Measurements from ENCODE around the gene BPIFB4.
"Not testable (repeated sequence)": the region's sequence is repeated elsewhere in the genome, so short reads cannot be mapped to it uniquely, and the experiment has no call there.

Gene BPIFB4

GRCh38 chr20:33104336-33104735 is 24.9 kb downstream of the BPIFB4 start:
- Histone ChIP-seq H2BK15ac (ENCODE audit: low read depth, poor library complexity, severe bottlenecking) (no peak overlapping the region), H3K36me3 (ENCODE audit: control insufficient read depth in 1 of 2, insufficient read depth in 2 of 2, low read depth in 1 of 2, low read length in 2 of 2) (no peaks in the 10 kb centered on the region), H2BK120ac (ENCODE audit: low read depth, low read length) (no peak overlapping the region), H3K23ac (ENCODE audit: low read length in 2 of 2) (no peak overlapping the region), H3K4me1 (ENCODE audit: control insufficient read depth, insufficient read depth, low read depth, low read length) (no peaks in the 10 kb centered on the region), H3K9ac (ENCODE audit: low read length) (no peak overlapping the region), H3K4me3 (ENCODE audit: insufficient read depth in 1 of 2, low read depth in 1 of 2, low read length in 2 of 2) (no peak overlapping the region), H3K79me1 (replicated peaks; ENCODE audit: low read length, poor library complexity, severe bottlenecking) (no peaks in the 10 kb centered on the region), H3K9me3 (ENCODE audit: control insufficient read depth, low read length) (no peaks in the 10 kb centered on the region), H3K27ac (ENCODE audit: low read length, poor library complexity, severe bottlenecking) (no peak overlapping the region), H2AFZ (ENCODE audit: low read depth, low read length) (no peak overlapping the region), H3K18ac (ENCODE audit: low read depth in 1 of 2, low read length in 2 of 2) (no peak overlapping the region), H2AK5ac (ENCODE audit: low read length, severe bottlenecking) (no peak overlapping the region), H3K4ac (ENCODE audit: low read depth in 1 of 2, low read length in 2 of 2) (no peak overlapping the region), H2BK5ac (ENCODE audit: low read depth, low read length, poor library complexity, severe bottlenecking) (no peak overlapping the region), H4K91ac (ENCODE audit: low read length) (no peak overlapping the region), H4K8ac (ENCODE audit: low read length) (no peak overlapping the region), H3K27me3 (ENCODE audit: control insufficient read depth in 1 of 2, insufficient read depth in 1 of 2, low read length in 2 of 2) (peaks cover 18 to 35% of the 10 kb centered on the region in 2 experiments), H3K4me2 (ENCODE audit: low read length, poor library complexity, severe bottlenecking) (no peak overlapping the region), H3K14ac (ENCODE audit: low read length in 2 of 2) (no peak overlapping the region), H2BK12ac (ENCODE audit: low read length in 2 of 2) (no peak overlapping the region)
- DNase-seq = no peak
- WGBS = 73% methylated on average over 3 of the region's 3 CpGs

GRCh38 chr20:33105316-33105924 is 26.0 kb downstream of the BPIFB4 start:
- Histone ChIP-seq H2AFZ (ENCODE audit: low read depth, low read length) (no peak overlapping the region), H3K9me3 (ENCODE audit: control insufficient read depth, low read length) (no peaks in the 10 kb centered on the region), H3K14ac (ENCODE audit: low read length in 2 of 2) (no peak overlapping the region), H3K4ac (ENCODE audit: low read depth in 1 of 2, low read length in 2 of 2) (no peak overlapping the region), H3K9ac (ENCODE audit: low read length) (no peak overlapping the region), H2BK120ac (ENCODE audit: low read depth, low read length) (no peak overlapping the region), H3K4me3 (ENCODE audit: insufficient read depth in 1 of 2, low read depth in 1 of 2, low read length in 2 of 2) (no peak overlapping the region), H3K27me3 (ENCODE audit: control insufficient read depth in 1 of 2, insufficient read depth in 1 of 2, low read length in 2 of 2) (peaks cover 16 to 28% of the 10 kb centered on the region in 2 experiments), H3K36me3 (ENCODE audit: control insufficient read depth in 1 of 2, insufficient read depth in 2 of 2, low read depth in 1 of 2, low read length in 2 of 2) (no peaks in the 10 kb centered on the region), H3K4me2 (ENCODE audit: low read length, poor library complexity, severe bottlenecking) (no peak overlapping the region), H2BK12ac (ENCODE audit: low read length in 2 of 2) (no peak overlapping the region), H4K8ac (ENCODE audit: low read length) (no peak overlapping the region), H3K27ac (ENCODE audit: low read length, poor library complexity, severe bottlenecking) (no peak overlapping the region), H2BK15ac (ENCODE audit: low read depth, poor library complexity, severe bottlenecking) (no peak overlapping the region), H4K91ac (ENCODE audit: low read length) (no peak overlapping the region), H2AK5ac (ENCODE audit: low read length, severe bottlenecking) (no peak overlapping the region), H3K4me1 (ENCODE audit: control insufficient read depth, insufficient read depth, low read depth, low read length) (no peaks in the 10 kb centered on the region), H3K18ac (ENCODE audit: low read depth in 1 of 2, low read length in 2 of 2) (no peak overlapping the region), H3K23ac (ENCODE audit: low read length in 2 of 2) (no peak overlapping the region), H2BK5ac (ENCODE audit: low read depth, low read length, poor library complexity, severe bottlenecking) (no peak overlapping the region), H3K79me1 (replicated peaks; ENCODE audit: low read length, poor library complexity, severe bottlenecking) (no peaks in the 10 kb centered on the region)
- DNase-seq = no peak
- 84% methylated on average over 8 of the region's 8 CpGs for WGBS

- H3K9ac ChIP-seq (ENCODE audit: low read length); H3K18ac ChIP-seq (ENCODE audit: low read depth in 1 of 2, low read length in 2 of 2); H3K4me2 ChIP-seq (ENCODE audit: low read length, poor library complexity, severe bottlenecking); H3K79me1 ChIP-seq (replicated peaks; ENCODE audit: low read length, poor library complexity, severe bottlenecking); H3K14ac ChIP-seq (ENCODE audit: low read length in 2 of 2); H3K4me3 ChIP-seq (ENCODE audit: insufficient read depth in 1 of 2, low read depth in 1 of 2, low read length in 2 of 2); H2AK5ac ChIP-seq (ENCODE audit: low read length, severe bottlenecking); H2BK5ac ChIP-seq (ENCODE audit: low read depth, low read length, poor library complexity, severe bottlenecking); H3K4me1 ChIP-seq (ENCODE audit: control insufficient read depth, insufficient read depth, low read depth, low read length); H3K23ac ChIP-seq (ENCODE audit: low read length in 2 of 2); H2BK12ac ChIP-seq (ENCODE audit: low read length in 2 of 2); H3K9me3 ChIP-seq (ENCODE audit: control insufficient read depth, low read length); H2AFZ ChIP-seq (ENCODE audit: low read depth, low read length); H3K36me3 ChIP-seq (ENCODE audit: control insufficient read depth in 1 of 2, insufficient read depth in 2 of 2, low read depth in 1 of 2, low read length in 2 of 2); H4K91ac ChIP-seq (ENCODE audit: low read length); H2BK15ac ChIP-seq (ENCODE audit: low read depth, poor library complexity, severe bottlenecking); H3K4ac ChIP-seq (ENCODE audit: low read depth in 1 of 2, low read length in 2 of 2); H2BK120ac ChIP-seq (ENCODE audit: low read depth, low read length); DNase-seq; H4K8ac ChIP-seq (ENCODE audit: low read length); H3K27ac ChIP-seq (ENCODE audit: low read length, poor library complexity, severe bottlenecking): not testable (repeated sequence)
- H3K27me3 ChIP-seq (ENCODE audit: control insufficient read depth in 1 of 2, insufficient read depth in 1 of 2, low read length in 2 of 2) = peaks cover 12 to 26% of the 10 kb centered on the region in 2 experiments
- 67% methylated on average over 6 of the region's 7 CpGs for WGBS
These were observed 26.7 kb downstream of the BPIFB4 start for GRCh38 chr20:33106058-33106620.

GRCh38 chr20:33108661-33109060 is 29.2 kb downstream of the BPIFB4 start:
- Histone ChIP-seq H3K27me3 (ENCODE audit: control insufficient read depth in 1 of 2, insufficient read depth in 1 of 2, low read length in 2 of 2) (peaks cover 5 to 36% of the 10 kb centered on the region in 2 experiments), H2AK5ac (ENCODE audit: low read length, severe bottlenecking) (no peak overlapping the region), H4K91ac (ENCODE audit: low read length) (no peak overlapping the region), H3K4me3 (ENCODE audit: insufficient read depth in 1 of 2, low read depth in 1 of 2, low read length in 2 of 2) (no peak overlapping the region), H3K18ac (ENCODE audit: low read depth in 1 of 2, low read length in 2 of 2) (no peak overlapping the region), H3K4ac (ENCODE audit: low read depth in 1 of 2, low read length in 2 of 2) (no peak overlapping the region), H3K23ac (ENCODE audit: low read length in 2 of 2) (no peak overlapping the region), H2BK5ac (ENCODE audit: low read depth, low read length, poor library complexity, severe bottlenecking) (no peak overlapping the region), H3K14ac (ENCODE audit: low read length in 2 of 2) (no peak overlapping the region), H3K27ac (ENCODE audit: low read length, poor library complexity, severe bottlenecking) (no peak overlapping the region), H3K36me3 (ENCODE audit: control insufficient read depth in 1 of 2, insufficient read depth in 2 of 2, low read depth in 1 of 2, low read length in 2 of 2) (no peaks in the 10 kb centered on the region), H3K4me1 (ENCODE audit: control insufficient read depth, insufficient read depth, low read depth, low read length) (no peaks in the 10 kb centered on the region), H4K8ac (ENCODE audit: low read length) (no peak overlapping the region), H2AFZ (ENCODE audit: low read depth, low read length) (no peak overlapping the region), H2BK12ac (ENCODE audit: low read length in 2 of 2) (no peak overlapping the region), H3K9me3 (ENCODE audit: control insufficient read depth, low read length) (no peaks in the 10 kb centered on the region), H2BK15ac (ENCODE audit: low read depth, poor library complexity, severe bottlenecking) (no peak overlapping the region), H3K79me1 (replicated peaks; ENCODE audit: low read length, poor library complexity, severe bottlenecking) (no peaks in the 10 kb centered on the region), H3K4me2 (ENCODE audit: low read length, poor library complexity, severe bottlenecking) (no peak overlapping the region), H3K9ac (ENCODE audit: low read length) (no peak overlapping the region), H2BK120ac (ENCODE audit: low read depth, low read length) (no peak overlapping the region)
- DNase-seq = no peak
- WGBS = 86% methylated on average over 2 of the region's 2 CpGs

Measured in mesenchymal stem cell (in vitro differentiated cells and primary cell).